HK-2 (cell line): Measurements from ENCODE around the gene PAPPA2.
A peak's percentile ranks its signal among the peaks of the same experiment; 100 is the strongest.

Experiments used
- DNase-seq: peaks from one replicate; pipeline ENCODE4 v3.0.0-alpha.2; 2018; ENCODE audit not compliant: unreplicated experiment

PAPPA2 gene

DNA sequence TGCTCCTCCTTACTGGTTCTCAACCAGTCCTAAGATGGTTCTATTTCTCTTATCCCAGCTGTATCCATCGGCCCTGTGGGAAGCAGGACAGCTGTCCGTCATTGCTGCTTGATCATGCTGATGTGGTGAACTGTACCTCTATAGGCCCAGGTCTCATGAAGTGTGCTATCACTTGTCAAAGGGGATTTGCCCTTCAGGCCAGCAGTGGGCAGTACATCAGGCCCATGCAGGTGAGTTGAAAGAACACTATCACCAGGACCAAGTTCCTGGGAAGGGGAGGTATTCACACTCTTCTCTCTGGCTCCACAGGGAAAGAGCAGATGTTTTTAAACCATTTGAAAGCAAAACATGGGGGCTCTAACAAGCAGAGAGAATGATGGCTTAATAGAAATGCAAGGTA, 302.6 kb downstream of the PAPPA2 start:
- DNase-seq = no peak

- DNase-seq = no peak
Observed at GRCh38 chr1:176766779-176767178, 303.8 kb downstream of the PAPPA2 start.

DNA sequence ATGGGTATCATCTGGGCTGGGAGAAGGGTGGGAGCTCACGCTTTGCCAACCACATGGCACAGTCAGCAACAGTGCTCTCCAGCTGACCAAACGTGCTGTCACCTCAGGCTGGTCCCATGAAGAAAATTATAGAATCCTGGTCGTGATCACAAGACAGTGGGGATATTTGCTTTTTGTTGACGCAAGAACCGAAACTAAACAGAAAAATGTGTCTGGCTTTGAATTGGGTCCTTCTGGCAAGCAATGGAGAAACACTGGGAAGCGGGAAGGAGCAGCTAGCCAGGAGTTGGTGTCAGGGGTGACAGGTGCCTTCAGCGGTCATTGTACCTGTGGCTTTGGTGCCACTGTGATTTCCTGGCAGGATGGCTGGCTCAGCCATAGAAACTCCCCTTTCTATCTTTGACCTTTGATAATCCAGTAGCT, 304.8 kb downstream of the PAPPA2 start:
- no peak for DNase-seq

GRCh38 chr1:176768532-176768931, 305.6 kb downstream of the PAPPA2 start:
- DNase-seq = no peak

DNA sequence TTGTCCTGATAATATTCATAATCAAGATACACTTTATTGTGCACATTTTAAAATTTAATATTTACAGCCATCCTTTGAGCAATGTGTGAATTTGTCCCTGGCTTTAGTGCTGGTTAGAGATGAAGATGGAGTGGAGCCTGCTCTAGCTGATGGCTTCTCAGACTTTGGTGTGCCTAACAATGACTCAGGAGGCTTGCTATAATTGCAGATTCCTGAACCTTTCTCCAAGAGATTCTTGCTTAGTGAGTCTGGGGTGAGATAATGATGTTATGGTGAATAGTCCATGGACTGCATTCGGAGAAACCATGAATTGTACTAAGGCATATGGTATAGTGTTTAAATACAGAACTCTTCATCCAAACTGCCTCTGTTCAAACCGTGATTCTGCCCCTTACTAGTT, 307.1 kb downstream of the PAPPA2 start:
- no peak for DNase-seq

DNA sequence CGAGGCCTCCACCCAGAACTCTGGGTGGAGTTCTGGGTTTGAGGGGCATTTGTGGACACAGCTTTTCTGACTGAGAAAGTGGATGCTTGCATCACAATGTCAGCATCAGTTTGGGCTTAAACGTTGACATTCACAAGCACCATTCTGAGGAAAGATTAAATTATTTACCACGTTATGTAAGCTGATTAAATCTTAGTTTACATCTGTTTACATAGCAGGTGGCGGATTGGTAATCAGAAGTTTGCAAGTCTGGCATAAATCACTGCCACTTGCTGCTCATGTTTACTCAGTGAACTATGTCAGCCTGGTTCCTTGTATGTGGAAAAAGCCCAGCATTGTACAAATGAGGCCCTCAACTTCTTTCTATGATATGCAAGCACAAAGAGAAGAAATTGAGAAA, 310.1 kb downstream of the PAPPA2 start:
- DNase-seq = no peak

DNA sequence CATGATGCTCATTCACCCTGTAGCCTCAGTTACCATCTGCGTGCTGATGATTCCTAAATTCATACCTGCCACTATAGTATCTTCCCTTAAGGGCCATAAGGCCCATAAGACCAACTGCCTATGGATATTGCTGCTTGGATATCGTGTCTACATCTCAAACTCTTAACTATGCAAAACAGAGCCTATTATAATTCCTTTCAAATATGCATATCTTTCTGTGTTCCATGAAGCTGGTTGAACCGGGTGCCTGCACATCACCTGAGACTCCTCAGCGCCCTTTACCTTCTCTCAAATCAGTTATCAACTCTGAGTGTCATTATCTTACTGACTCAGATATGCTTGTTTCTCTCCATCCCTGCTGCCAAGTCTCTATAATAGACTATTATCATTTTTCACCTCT, 311.2 kb downstream of the PAPPA2 start:
- no peak for DNase-seq

DNA sequence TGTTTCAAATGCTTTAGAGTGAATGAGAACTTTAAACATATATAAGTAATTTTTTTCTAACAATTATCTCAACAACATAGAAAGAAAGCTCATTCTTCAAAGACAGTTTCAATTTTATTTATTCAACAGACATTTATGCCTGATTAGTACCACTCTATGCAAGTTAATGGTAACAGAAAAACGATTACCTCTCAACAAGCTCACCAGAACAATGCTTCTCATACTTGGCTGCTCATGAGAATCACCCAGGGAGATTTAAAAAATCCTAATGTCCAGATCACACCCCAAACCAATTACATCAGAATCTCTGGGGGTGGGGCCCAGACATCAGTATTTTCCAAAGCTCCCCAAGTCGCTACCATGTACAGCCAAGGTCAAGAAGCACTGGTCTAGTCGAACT, 312.4 kb downstream of the PAPPA2 start:
- no peak for DNase-seq

GRCh38 chr1:176775996-176776395, 313.0 kb downstream of the PAPPA2 start:
- DNase-seq = no peak

DNA sequence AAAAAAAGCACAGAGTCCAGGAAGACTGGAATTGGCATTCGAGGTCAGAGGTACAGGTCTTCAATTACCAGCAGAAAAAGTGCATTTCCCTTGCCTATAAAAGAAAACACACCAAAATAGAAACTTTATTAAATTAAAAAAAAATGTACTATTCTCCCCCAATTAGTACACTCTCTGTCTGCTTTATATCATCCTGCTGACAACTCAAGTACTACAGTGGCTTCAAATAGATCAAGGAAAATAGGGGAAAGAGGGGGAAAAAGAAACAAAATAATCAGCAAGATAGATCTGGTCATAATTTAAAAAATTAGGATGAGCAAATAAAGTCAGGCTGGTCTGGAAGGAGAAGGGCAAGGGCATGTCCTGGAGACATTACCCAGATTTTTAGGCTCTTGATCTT, 315.1 kb downstream of the PAPPA2 start:
- no peak for DNase-seq

- no peak for DNase-seq
Observed at GRCh38 chr1:176779992-176780328, 317.0 kb downstream of the PAPPA2 start.

- no peak for DNase-seq
Observed at GRCh38 chr1:176783309-176783708, 320.3 kb downstream of the PAPPA2 start.

- DNase-seq = no peak
Observed at GRCh38 chr1:176785056-176785455, 322.1 kb downstream of the PAPPA2 start.

GRCh38 chr1:176785791-176786190, 322.8 kb downstream of the PAPPA2 start:
- DNase-seq = no peak

DNA sequence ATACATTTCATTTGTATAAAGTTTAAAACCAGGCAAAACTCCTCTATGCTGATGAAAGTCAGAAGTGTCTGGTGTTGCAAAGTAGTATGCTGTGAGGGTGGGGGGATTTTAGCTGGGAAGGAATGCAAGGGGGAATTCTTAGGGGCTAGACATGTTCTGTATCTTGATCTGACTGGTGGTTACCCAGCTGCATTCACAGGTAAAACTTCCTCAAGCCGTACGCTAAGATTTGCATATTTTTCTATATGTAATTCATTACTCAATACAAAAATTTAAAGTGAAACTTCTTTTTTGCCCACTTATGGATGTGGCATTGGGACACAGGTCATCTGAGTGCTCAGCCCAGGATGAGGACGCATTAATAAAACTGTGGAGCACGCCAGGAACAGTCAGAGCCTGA, 323.3 kb downstream of the PAPPA2 start:
- no peak for DNase-seq

- peak; percentile 70 for DNase-seq
Observed at GRCh38 chr1:176789571-176790090, 326.7 kb downstream of the PAPPA2 start.

GRCh38 chr1:176790786-176791185, 327.8 kb downstream of the PAPPA2 start:
- no peak for DNase-seq

GRCh38 chr1:176791906-176792305, 328.9 kb downstream of the PAPPA2 start:
- DNase-seq = no peak

GRCh38 chr1:176794897-176795508, 332.0 kb downstream of the PAPPA2 start:
- DNase-seq = no peak

DNA sequence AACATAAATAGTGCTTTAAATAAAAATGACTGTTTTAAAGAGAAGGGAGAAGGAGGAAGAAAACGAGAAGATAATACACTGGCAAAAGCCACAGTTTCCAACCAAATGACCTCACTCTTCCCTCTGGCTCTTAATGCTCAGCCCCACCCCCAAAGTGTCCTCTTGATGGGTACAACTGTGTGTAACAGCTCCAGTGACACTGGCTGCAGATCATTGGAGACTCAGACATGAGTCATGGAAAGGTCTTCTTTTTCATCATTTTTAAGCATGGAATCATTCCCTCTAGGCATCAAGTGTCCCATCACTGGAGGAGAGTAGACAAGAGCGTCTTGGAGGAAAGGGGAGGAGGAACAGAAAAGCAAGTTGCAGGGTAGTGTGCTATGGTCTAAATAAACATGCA, 333.0 kb downstream of the PAPPA2 start:
- DNase-seq = peak; percentile 41

DNA sequence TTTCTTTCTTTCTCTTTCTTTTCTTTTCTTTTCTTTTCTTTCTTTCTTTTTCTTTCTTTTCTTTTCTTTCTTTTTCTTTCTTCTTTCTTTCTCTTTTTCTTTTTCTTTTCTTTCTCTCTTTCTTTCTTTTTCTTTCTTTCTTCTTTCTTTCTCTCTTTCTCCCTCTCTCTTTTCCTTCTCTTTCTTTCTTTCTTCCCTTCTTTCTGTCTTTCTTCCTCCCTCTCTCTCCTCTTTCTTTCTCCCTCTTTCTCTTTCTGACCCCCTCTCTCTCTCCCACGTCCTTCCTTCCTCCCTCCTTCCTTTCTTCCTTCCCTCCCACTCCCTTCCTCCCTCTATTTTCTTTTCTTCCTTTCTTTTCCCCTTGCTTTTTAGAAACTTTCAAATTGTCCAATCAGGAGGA, 333.6 kb downstream of the PAPPA2 start:
- no peak for DNase-seq

- DNase-seq = no peak
Observed at GRCh38 chr1:176799327-176799726, 336.4 kb downstream of the PAPPA2 start.

GRCh38 chr1:176800978-176801513, 338.1 kb downstream of the PAPPA2 start:
- DNase-seq = no peak

- DNase-seq = no peak
Observed at GRCh38 chr1:176801514-176802020, 338.6 kb downstream of the PAPPA2 start.
